ENCODE data around the gene CEP70.
A peak's percentile ranks its signal among the peaks of the same experiment; 100 is the strongest.

Gene CEP70, protein sequence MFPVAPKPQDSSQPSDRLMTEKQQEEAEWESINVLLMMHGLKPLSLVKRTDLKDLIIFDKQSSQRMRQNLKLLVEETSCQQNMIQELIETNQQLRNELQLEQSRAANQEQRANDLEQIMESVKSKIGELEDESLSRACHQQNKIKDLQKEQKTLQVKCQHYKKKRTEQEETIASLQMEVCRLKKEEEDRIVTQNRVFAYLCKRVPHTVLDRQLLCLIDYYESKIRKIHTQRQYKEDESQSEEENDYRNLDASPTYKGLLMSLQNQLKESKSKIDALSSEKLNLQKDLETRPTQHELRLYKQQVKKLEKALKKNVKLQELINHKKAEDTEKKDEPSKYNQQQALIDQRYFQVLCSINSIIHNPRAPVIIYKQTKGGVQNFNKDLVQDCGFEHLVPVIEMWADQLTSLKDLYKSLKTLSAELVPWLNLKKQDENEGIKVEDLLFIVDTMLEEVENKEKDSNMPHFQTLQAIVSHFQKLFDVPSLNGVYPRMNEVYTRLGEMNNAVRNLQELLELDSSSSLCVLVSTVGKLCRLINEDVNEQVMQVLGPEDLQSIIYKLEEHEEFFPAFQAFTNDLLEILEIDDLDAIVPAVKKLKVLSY

DNA sequence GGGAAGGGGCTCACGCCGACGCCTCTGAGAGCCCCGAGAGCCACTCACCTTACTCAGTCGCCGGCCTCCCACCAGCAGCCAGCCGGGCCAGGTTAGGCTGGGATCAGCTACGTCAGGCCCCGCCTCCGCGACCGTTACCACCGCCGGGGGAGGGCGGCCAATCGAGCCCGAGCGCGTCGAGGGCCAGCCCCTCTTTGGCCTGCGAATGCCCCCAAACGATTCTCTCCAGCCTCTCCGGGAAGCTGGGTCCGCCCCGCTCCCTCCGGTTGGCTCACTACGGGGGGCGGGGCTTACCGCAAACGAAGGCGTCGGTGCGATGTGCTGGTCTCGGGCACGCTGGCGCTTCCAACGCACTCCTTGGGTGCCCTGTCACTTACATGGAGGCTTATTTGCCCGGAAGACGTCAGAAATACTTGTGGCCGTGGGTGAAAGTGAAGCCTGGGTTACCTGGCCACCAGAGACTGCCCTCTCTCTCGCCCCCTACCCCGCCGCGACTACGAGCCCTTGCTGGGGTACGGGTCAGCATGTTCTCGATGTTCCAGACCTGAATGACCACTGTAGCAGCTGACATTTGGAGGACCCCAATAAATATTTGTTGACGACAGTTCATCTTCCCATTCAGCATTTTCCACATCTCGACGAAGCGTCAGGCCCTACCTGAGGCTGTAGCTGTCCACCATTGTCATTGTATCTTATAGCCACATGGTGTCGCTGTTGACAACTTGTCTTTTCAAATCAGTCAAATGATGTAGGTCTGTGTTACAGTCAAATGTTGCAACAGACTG lies at the start of gene CEP70:
Gene CEP70, minus strand, starts transcription at position 111 of the 785 bp plus-strand sequence. CDS start 21,333 bp downstream, outside the sequence.
- Histone ChIP-seq H3K4me3 (ENCODE audit: low read depth, low read length, poor library complexity, severe bottlenecking) (peak within 1 kb of the TSS; percentile 61), H3K4me2 (ENCODE audit: low read length) (peak within 1 kb of the TSS; percentile 68), H3K9me2 (ENCODE audit: low read depth, low read length) (no peaks in the 10 kb centered on the region), H3K27ac (ENCODE audit: low read depth, low read length, poor library complexity, severe bottlenecking) (peak within 1 kb of the TSS; percentile 77), H3K4me1 (ENCODE audit: insufficient read depth, low read length, severe bottlenecking) (peaks cover 49% of the 10 kb centered on the region), H3K79me2 (ENCODE audit: insufficient read depth, low read length) (no peaks in the 10 kb centered on the region), H4K20me1 (ENCODE audit: insufficient read depth, low read length) (no peaks in the 10 kb centered on the region), H2AFZ (ENCODE audit: low read length) (peak within 1 kb of the TSS; percentile 13; the same call in 1 of the 2 replicates), H3F3A (ENCODE audit: insufficient read depth, low read length) (no peaks in the 10 kb centered on the region), H3K27me3 (ENCODE audit: insufficient read depth, low read length) (no peaks in the 10 kb centered on the region), H3K9ac (ENCODE audit: low read length) (peak within 1 kb of the TSS; percentile 60), H3K36me3 (ENCODE audit: insufficient read depth, low read length) (no peaks in the 10 kb centered on the region), H3K9me3 (ENCODE audit: low read length) (no peaks in the 10 kb centered on the region)
- TF ChIP-seq, protein P1, sequence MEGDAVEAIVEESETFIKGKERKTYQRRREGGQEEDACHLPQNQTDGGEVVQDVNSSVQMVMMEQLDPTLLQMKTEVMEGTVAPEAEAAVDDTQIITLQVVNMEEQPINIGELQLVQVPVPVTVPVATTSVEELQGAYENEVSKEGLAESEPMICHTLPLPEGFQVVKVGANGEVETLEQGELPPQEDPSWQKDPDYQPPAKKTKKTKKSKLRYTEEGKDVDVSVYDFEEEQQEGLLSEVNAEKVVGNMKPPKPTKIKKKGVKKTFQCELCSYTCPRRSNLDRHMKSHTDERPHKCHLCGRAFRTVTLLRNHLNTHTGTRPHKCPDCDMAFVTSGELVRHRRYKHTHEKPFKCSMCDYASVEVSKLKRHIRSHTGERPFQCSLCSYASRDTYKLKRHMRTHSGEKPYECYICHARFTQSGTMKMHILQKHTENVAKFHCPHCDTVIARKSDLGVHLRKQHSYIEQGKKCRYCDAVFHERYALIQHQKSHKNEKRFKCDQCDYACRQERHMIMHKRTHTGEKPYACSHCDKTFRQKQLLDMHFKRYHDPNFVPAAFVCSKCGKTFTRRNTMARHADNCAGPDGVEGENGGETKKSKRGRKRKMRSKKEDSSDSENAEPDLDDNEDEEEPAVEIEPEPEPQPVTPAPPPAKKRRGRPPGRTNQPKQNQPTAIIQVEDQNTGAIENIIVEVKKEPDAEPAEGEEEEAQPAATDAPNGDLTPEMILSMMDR (IDR thresholded peaks at IDR 0.05; ENCODE audit: low read length), result peak; percentile 99
- TF ChIP-seq EZH2 (IDR thresholded peaks at IDR 0.05; ENCODE audit: borderline replicate concordance, low read length), result no peak

DNA sequence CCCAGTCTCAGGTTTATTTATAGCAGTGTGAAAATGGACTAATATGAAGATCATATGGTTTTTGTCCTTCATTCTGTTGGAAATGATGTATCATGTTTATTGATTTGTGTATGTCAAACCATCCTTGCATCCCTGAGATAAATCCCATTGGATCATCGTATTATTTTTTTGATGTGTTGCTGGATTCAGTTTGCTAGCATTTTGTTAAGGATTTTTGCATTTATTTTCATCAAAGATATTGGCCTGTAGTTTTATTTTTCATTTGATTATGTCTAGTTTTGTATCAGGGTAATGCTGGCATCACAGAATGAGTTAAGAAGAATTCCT lies 48.8 kb upstream of the CEP70 start:
- Histone ChIP-seq H3K36me3 (ENCODE audit: insufficient read depth, low read length) (no peaks in the 10 kb centered on the region), H3K9me2 (ENCODE audit: low read depth, low read length) (no peaks in the 10 kb centered on the region), H3K4me2 (ENCODE audit: low read length) (no peak overlapping the region), H3K9me3 (ENCODE audit: low read length) (peaks cover 12% of the 10 kb centered on the region; the same call in 1 of the 2 replicates), H4K20me1 (ENCODE audit: insufficient read depth, low read length) (no peaks in the 10 kb centered on the region), H3K4me1 (ENCODE audit: insufficient read depth, low read length, severe bottlenecking) (no peaks in the 10 kb centered on the region), H3K27ac (ENCODE audit: low read depth, low read length, poor library complexity, severe bottlenecking) (no peak overlapping the region), H3K4me3 (ENCODE audit: low read depth, low read length, poor library complexity, severe bottlenecking) (no peak overlapping the region), H3K79me2 (ENCODE audit: insufficient read depth, low read length) (no peaks in the 10 kb centered on the region), H3K27me3 (ENCODE audit: insufficient read depth, low read length) (no peaks in the 10 kb centered on the region), H3K9ac (ENCODE audit: low read length) (no peak overlapping the region), H3F3A (ENCODE audit: insufficient read depth, low read length) (no peaks in the 10 kb centered on the region), H2AFZ (ENCODE audit: low read length) (no peak overlapping the region)
- TF ChIP-seq, protein P1 (IDR thresholded peaks at IDR 0.05; ENCODE audit: low read length), result no peak
- no peak for TF ChIP-seq EZH2 (IDR thresholded peaks at IDR 0.05; ENCODE audit: borderline replicate concordance, low read length)

DNA sequence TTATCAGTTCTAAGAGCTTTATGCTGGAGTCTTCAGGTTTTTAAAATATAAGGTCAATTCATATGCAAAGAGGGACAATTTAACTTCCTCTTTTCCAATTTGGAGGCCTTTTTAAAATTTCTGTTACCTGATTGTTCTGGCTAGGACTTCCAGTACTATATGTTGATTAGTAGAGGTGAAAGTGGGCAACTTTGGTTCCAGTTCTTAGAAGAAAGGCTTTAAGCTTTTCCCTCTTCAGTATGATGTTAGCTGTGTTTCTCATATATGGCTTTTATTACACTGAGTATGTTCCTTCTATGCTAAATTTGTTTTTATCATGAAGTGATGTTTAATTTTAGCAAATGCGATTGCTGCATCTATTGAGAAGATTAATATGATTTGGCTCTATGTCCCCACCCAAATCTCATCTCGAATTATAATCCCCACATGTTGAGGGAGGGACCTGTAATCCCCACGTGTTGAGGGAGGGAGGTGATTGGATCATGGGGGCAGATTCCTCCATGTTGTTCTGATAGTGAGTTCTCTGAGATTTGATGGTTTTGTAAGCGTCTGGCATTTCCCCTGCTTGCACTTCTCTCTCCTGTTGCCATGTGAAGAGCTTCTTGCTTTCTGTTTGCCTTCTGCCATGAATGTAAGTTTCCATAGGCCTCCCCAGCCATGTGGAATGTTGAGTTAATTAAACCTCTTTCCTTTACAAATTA lies 48.3 kb upstream of the CEP70 start:
- Histone ChIP-seq H3K9ac (ENCODE audit: low read length) (no peak overlapping the region), H4K20me1 (ENCODE audit: insufficient read depth, low read length) (no peaks in the 10 kb centered on the region), H2AFZ (ENCODE audit: low read length) (no peak overlapping the region), H3K79me2 (ENCODE audit: insufficient read depth, low read length) (no peaks in the 10 kb centered on the region), H3K4me2 (ENCODE audit: low read length) (no peak overlapping the region), H3K9me3 (ENCODE audit: low read length) (peaks cover 12% of the 10 kb centered on the region; the same call in 1 of the 2 replicates), H3F3A (ENCODE audit: insufficient read depth, low read length) (no peaks in the 10 kb centered on the region), H3K4me3 (ENCODE audit: low read depth, low read length, poor library complexity, severe bottlenecking) (no peak overlapping the region), H3K4me1 (ENCODE audit: insufficient read depth, low read length, severe bottlenecking) (no peaks in the 10 kb centered on the region), H3K9me2 (ENCODE audit: low read depth, low read length) (no peaks in the 10 kb centered on the region), H3K36me3 (ENCODE audit: insufficient read depth, low read length) (no peaks in the 10 kb centered on the region), H3K27ac (ENCODE audit: low read depth, low read length, poor library complexity, severe bottlenecking) (no peak overlapping the region), H3K27me3 (ENCODE audit: insufficient read depth, low read length) (no peaks in the 10 kb centered on the region)
- no peak for TF ChIP-seq EZH2 (IDR thresholded peaks at IDR 0.05; ENCODE audit: borderline replicate concordance, low read length)
- TF ChIP-seq, protein P1 (IDR thresholded peaks at IDR 0.05; ENCODE audit: low read length), result no peak

Measured in OCI-LY1 (cell line).